SH-SY5Y (cell line): ENCODE results near the gene SPAG6.

Experiments used
- GATA2 ChIP-seq: IDR thresholded peaks from 2 replicates; pipeline ENCODE4 v1.6.1; 2011; ENCODE audit warnings: mild to moderate bottlenecking, low read depth, low read length
- GATA3 ChIP-seq: IDR thresholded peaks from 2 replicates; pipeline ENCODE4 v1.6.1; 2011; ENCODE audit warnings: low read depth, mild to moderate bottlenecking, low read length, moderate library complexity

Gene SPAG6

DNA sequence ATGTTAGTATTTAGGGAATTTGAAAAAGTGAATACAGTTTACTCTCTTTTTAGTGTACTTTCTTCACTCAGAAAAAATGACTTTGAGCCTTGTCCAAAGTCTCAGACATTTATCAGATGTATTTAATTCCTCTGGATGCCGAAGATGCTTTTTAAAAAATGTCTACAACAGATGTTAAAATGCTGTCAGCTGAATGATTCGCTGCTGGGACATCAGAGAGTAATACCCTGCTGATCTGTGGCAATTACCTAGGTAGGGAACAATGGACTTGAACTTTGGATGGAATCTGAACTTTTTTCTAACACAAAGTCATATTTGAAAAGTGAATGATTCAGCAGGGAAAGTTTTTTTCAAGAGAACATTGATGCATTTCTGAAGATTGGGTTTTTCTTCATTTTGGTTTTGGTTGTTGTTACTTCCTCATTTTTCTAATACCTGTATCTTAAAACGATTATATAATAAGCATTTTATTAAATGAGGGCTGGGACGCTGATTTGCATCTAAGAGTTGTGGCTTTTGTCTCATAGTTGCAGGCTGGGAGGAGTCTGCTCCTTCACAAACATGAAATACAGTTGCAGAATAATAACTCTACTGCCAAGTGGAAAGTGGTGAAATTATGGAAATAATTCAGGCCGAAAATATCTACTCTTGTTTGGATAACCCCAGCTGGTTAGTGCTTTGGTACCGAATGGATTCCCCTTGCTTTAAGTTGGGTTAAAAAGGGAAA lies 98.0 kb downstream of the SPAG6 start:
- TF ChIP-seq GATA3 (no peak), GATA2 (no peak)

DNA sequence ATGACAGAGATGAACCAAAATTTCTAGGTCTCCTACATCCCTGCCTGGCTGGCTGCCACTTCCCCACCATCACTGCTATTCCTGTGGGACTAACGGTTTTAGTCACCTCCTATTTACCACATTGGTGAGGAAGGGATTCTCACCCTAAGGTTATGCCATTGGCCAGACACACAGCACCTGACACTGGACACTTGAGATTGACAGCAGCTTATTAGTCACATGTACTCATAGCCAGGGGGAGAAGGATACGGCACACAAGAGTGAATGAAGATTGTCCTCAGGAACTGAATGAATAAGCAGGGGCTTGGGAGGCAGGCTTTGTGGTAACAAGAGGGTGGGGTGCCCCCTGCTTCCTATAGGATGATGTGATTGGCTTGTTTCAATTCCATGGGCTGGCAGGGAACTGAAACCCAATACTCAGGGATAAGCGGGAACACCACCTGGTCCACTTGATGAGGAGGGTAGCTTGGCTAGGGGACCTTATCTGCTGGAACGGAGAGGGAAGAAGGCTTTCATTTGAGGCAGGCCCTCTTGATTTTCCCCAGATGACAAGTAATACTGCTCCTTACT lies 99.0 kb downstream of the SPAG6 start:
- TF ChIP-seq GATA2 (no peak), GATA3 (no peak)

- no peak for TF ChIP-seq GATA3
- no peak for TF ChIP-seq GATA2
These were observed 100.2 kb downstream of the SPAG6 start for GRCh38 chr10:22445495-22445894.

GRCh38 chr10:22447068-22447467 lies 101.8 kb downstream of the SPAG6 start:
- TF ChIP-seq GATA3 (no peak), GATA2 (no peak)

GRCh38 chr10:22451346-22451745 lies 106.0 kb downstream of the SPAG6 start:
- TF ChIP-seq GATA2 (no peak), GATA3 (no peak)

DNA sequence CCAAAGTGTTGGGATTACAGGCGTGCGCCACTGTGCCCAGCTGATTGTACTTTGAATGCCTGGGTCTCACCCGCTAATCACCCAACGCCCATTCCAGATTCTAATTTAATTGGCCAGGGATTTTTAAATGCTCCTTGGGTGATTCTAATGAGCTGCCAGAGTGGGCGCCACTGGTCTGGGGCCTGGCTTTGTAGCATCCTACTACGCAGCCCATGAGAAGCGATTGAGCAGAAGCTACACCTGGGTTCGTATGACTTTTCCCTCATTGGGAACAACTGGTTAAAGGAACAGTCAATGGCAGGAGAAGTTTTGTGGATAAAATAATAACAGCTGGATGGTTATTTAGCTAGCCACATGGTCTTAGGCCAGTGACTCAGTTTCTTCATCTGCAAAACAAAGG lies 108.0 kb downstream of the SPAG6 start:
- TF ChIP-seq GATA3 (no peak), GATA2 (no peak)

DNA sequence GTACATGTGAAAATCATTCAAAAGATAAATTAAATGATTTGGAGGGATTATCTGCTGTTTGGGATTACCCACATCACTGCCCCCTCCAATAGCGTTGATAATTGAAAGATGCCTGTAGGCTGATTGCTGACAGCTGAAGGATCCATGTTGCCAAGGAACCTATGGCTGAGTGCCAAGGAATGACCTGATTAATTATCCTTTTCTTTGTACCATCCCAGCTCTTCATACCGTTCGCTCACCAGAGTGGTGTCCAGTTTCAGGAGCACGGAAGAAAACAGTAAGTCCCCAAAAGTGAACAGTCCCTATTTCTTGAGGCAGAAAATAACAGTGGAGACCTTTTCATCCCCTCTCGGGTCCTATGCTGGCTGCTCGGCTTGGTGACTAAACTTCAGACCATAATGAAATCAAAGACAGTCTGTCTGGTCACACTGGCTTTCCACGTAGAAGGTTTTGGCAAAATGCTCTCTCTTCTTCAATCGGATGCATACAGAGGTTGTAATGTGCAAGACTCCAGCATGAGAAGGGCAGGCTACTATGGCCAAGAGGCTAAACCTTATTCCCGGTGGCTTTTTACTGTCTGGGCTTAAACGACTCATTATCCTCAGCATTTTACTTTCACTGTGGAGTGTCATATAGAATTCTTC lies 108.8 kb downstream of the SPAG6 start:
- TF ChIP-seq GATA2 = no peak
- no peak for TF ChIP-seq GATA3

- TF ChIP-seq GATA3 (no peak), GATA2 (no peak)
These were observed 109.3 kb downstream of the SPAG6 start for GRCh38 chr10:22454634-22455033.

DNA sequence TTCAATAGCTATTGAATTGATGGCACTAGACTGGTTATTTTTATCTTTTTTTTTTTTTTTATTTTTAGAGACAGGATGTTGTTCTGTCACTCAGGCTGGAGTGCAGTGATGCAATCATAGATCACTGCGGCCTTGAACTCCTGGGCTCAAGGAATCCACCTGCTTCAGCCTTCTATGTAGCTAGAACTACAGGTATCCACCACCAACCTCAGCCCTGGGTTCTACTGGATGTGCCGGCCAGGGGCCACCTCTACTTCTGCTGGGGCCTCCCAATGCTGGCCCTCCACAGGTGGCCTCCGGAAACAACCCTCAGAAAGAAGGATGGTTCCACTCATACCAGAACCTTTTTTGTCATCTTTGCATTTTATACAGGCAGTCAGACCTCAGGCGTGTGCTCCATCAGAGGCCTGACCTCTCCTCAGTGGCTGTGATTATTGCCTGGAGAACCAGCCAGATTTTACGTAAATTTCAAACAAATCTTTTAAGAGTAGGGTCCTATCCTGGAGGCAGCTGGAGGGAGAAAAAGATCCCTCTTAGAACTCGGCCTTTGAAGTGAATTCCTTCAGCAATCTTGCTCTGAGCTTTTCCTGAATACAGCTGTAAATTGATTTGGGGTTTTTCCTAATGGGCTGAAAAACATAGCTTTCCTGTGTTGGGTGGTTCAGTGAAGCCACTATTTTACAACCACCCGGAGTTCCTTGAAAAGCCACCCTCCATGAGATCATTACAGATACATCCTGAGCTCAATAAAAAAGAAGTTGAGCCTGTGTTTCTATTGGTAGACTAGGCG lies 110.0 kb downstream of the SPAG6 start:
- no peak for TF ChIP-seq GATA3
- TF ChIP-seq GATA2 = no peak

DNA sequence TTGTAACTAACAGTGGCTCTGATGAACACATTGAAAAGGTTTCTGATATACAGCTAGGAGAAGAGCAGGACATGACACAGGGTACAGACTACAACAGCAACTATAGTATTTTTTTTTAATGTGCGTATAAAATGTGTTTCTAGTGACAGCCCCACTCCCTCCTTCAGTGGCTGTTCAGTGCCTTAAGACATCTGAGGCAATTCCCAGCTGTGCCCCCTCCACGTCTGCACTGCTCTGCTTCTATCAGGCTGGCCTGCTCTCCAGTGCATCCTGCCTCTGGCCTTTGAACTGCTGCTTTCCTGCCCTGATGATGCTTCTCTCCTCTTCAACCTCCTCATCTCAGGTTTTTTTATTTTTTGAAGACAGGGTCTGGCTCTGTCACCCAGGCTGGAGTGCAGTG lies 111.2 kb downstream of the SPAG6 start:
- TF ChIP-seq GATA3 (no peak), GATA2 (no peak)

GRCh38 chr10:22458272-22459038 lies 113.2 kb downstream of the SPAG6 start:
- TF ChIP-seq GATA3 (no peak), GATA2 (no peak)

DNA sequence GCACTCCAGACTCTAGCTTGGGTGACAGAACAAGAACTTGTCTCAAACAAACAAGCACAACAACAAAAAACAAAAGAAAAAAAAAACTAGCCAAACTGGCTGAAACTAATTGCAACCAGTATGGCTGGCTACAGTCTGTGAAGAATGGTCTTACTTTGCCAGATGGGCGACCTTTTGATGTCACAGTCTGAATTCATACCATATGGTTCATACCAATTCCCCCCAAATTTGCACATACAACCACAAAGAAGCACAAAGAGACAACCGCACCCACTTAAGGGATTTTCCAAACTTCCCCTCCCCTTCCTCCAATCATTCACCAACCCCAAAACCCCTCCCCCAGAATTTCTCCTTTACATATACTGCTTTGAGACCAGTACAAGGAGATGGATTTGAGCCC lies 114.2 kb downstream of the SPAG6 start:
- TF ChIP-seq GATA2 = no peak

GRCh38 chr10:22460101-22460500 lies 114.8 kb downstream of the SPAG6 start:
- no peak for TF ChIP-seq GATA3
- no peak for TF ChIP-seq GATA2

GRCh38 chr10:22460531-22461403 lies 115.5 kb downstream of the SPAG6 start:
- TF ChIP-seq GATA2 (no peak), GATA3 (no peak)
